ENCODE data around the gene MMP11.
A peak's percentile ranks its signal among the peaks of the same experiment; 100 is the strongest.

The MMP11 gene

GRCh38 chr22:23793326-23793725 is 20.7 kb downstream of the MMP11 start:
- peak overlapping the region; percentile 20 for H3K4me3 ChIP-seq (ENCODE audit: low read depth, low read length)
- H3K18ac ChIP-seq (ENCODE audit: low read length) = no peak overlapping the region
- no peaks in the 10 kb centered on the region for H3K27me3 ChIP-seq (ENCODE audit: insufficient read depth, low read length)
- no peak overlapping the region for H3K4ac ChIP-seq (ENCODE audit: low read depth, low read length)
- no peaks in the 10 kb centered on the region for H3K4me1 ChIP-seq (ENCODE audit: control insufficient read depth in 1 of 2, insufficient read depth in 2 of 2, low read length in 2 of 2)
- H3K9me3 ChIP-seq (ENCODE audit: insufficient read depth, low read depth, low read length) = no peaks in the 10 kb centered on the region
- H3K23ac ChIP-seq (ENCODE audit: low read length) = no peak overlapping the region
- no peaks in the 10 kb centered on the region for H3K79me2 ChIP-seq (ENCODE audit: control insufficient read depth, insufficient read depth, low read length, poor library complexity)
- H3K27ac ChIP-seq (ENCODE audit: low read depth, low read length) = no peak overlapping the region
- no CpG with 5 or more reads among the region's 8 CpGs for WGBS (ENCODE audit: extremely low coverage, insufficient coverage, insufficient read length)
- no peak overlapping the region for H4K91ac ChIP-seq (ENCODE audit: low read depth, low read length)
- DNase-seq = peak in 1 of 2 donors; percentile 45
- no peak overlapping the region for H2AFZ ChIP-seq (ENCODE audit: insufficient read depth, low read length, poor library complexity)
- H2AK5ac ChIP-seq (ENCODE audit: low read length) = no peak overlapping the region
- no peak overlapping the region for H3K4me2 ChIP-seq (ENCODE audit: low read length)
- H3K79me1 ChIP-seq (ENCODE audit: low read length) = no peaks in the 10 kb centered on the region
- H4K8ac ChIP-seq (ENCODE audit: low read depth, low read length) = no peak overlapping the region
- no peak overlapping the region for H3K14ac ChIP-seq (ENCODE audit: low read length)
- no peak overlapping the region for H2BK5ac ChIP-seq (ENCODE audit: low read depth, low read length, poor library complexity)
- H2BK120ac ChIP-seq (ENCODE audit: insufficient read depth, low read length, poor library complexity) = no peak overlapping the region
- no peak overlapping the region for H2BK12ac ChIP-seq (ENCODE audit: low read length)
- peaks cover 50 to 54% of the 10 kb centered on the region in 2 experiments for H3K36me3 ChIP-seq (ENCODE audit: control insufficient read depth in 1 of 2, insufficient read depth in 2 of 2, low read length in 2 of 2)
- no peak overlapping the region for H4K12ac ChIP-seq (ENCODE audit: low read depth, low read length)
- H3K9ac ChIP-seq (ENCODE audit: low read length) = peak overlapping the region; percentile 3

GRCh38 chr22:23796461-23796860 is 23.8 kb downstream of the MMP11 start:
- no peak for DNase-seq

GRCh38 chr22:23800297-23801237 is 27.9 kb downstream of the MMP11 start:
- no peak overlapping the region for H3K9ac ChIP-seq (ENCODE audit: low read length)
- no peak overlapping the region for H3K23ac ChIP-seq (ENCODE audit: low read length)
- no peak overlapping the region for H3K4me2 ChIP-seq (ENCODE audit: low read length)
- no peak overlapping the region for H2AK5ac ChIP-seq (ENCODE audit: low read length)
- peak overlapping the region; percentile 6 for H4K12ac ChIP-seq (ENCODE audit: low read depth, low read length)
- no peak for DNase-seq
- no peak overlapping the region for H4K91ac ChIP-seq (ENCODE audit: low read depth, low read length)
- no peak overlapping the region for H3K4ac ChIP-seq (ENCODE audit: low read depth, low read length)
- H2BK120ac ChIP-seq (ENCODE audit: insufficient read depth, low read length, poor library complexity) = no peak overlapping the region
- no peak overlapping the region for H2BK5ac ChIP-seq (ENCODE audit: low read depth, low read length, poor library complexity)
- no peak overlapping the region for H3K14ac ChIP-seq (ENCODE audit: low read length)
- H3K79me1 ChIP-seq (ENCODE audit: low read length) = no peaks in the 10 kb centered on the region
- H4K8ac ChIP-seq (ENCODE audit: low read depth, low read length) = no peak overlapping the region
- H2BK12ac ChIP-seq (ENCODE audit: low read length) = no peak overlapping the region
- no peak overlapping the region for H3K27ac ChIP-seq (ENCODE audit: low read depth, low read length)
- H2AFZ ChIP-seq (ENCODE audit: insufficient read depth, low read length, poor library complexity) = no peak overlapping the region
- no peak overlapping the region for H3K4me3 ChIP-seq (ENCODE audit: low read depth, low read length)
- H3K79me2 ChIP-seq (ENCODE audit: control insufficient read depth, insufficient read depth, low read length, poor library complexity) = no peaks in the 10 kb centered on the region
- no peaks in the 10 kb centered on the region for H3K4me1 ChIP-seq (ENCODE audit: control insufficient read depth in 1 of 2, insufficient read depth in 2 of 2, low read length in 2 of 2)
- no peaks in the 10 kb centered on the region for H3K27me3 ChIP-seq (ENCODE audit: insufficient read depth, low read length)
- H3K36me3 ChIP-seq (ENCODE audit: control insufficient read depth in 1 of 2, insufficient read depth in 2 of 2, low read length in 2 of 2) = peaks cover 62 to 74% of the 10 kb centered on the region in 2 experiments
- no CpG with 5 or more reads among the region's 18 CpGs for WGBS (ENCODE audit: extremely low coverage, insufficient coverage, insufficient read length)
- H3K18ac ChIP-seq (ENCODE audit: low read length) = no peak overlapping the region
- peaks cover 1% of the 10 kb centered on the region for H3K9me3 ChIP-seq (ENCODE audit: insufficient read depth, low read depth, low read length)

More at GRCh38 chr22:23796461-23796860, 23.8 kb downstream of the MMP11 start:
- Histone ChIP-seq H4K8ac (ENCODE audit: low read depth, low read length) (no peak overlapping the region), H4K91ac (ENCODE audit: low read depth, low read length) (no peak overlapping the region), H2BK12ac (ENCODE audit: low read length) (no peak overlapping the region), H2BK120ac (ENCODE audit: insufficient read depth, low read length, poor library complexity) (no peak overlapping the region), H3K79me1 (ENCODE audit: low read length) (no peaks in the 10 kb centered on the region), H3K18ac (ENCODE audit: low read length) (no peak overlapping the region), H2AFZ (ENCODE audit: insufficient read depth, low read length, poor library complexity) (no peak overlapping the region), H3K4ac (ENCODE audit: low read depth, low read length) (no peak overlapping the region), H3K23ac (ENCODE audit: low read length) (no peak overlapping the region), H3K14ac (ENCODE audit: low read length) (no peak overlapping the region), H3K9me3 (ENCODE audit: insufficient read depth, low read depth, low read length) (peaks cover under 1% of the 10 kb centered on the region), H2AK5ac (ENCODE audit: low read length) (no peak overlapping the region), H3K27ac (ENCODE audit: low read depth, low read length) (no peak overlapping the region), H3K4me1 (ENCODE audit: control insufficient read depth in 1 of 2, insufficient read depth in 2 of 2, low read length in 2 of 2) (no peaks in the 10 kb centered on the region), H3K4me3 (ENCODE audit: low read depth, low read length) (no peak overlapping the region), H4K12ac (ENCODE audit: low read depth, low read length) (no peak overlapping the region), H3K4me2 (ENCODE audit: low read length) (no peak overlapping the region), H3K27me3 (ENCODE audit: insufficient read depth, low read length) (no peaks in the 10 kb centered on the region), H3K79me2 (ENCODE audit: control insufficient read depth, insufficient read depth, low read length, poor library complexity) (no peaks in the 10 kb centered on the region), H2BK5ac (ENCODE audit: low read depth, low read length, poor library complexity) (no peak overlapping the region), H3K36me3 (ENCODE audit: control insufficient read depth in 1 of 2, insufficient read depth in 2 of 2, low read length in 2 of 2) (peaks cover 64 to 73% of the 10 kb centered on the region in 2 experiments), H3K9ac (ENCODE audit: low read length) (no peak overlapping the region)
- WGBS (ENCODE audit: extremely low coverage, insufficient coverage, insufficient read length) = no CpG with 5 or more reads among the region's 5 CpGs

GRCh38 chr22:23801238-23801821 is 28.7 kb downstream of the MMP11 start:
- H3K27me3 ChIP-seq (ENCODE audit: insufficient read depth, low read length) = no peaks in the 10 kb centered on the region
- H3K27ac ChIP-seq (ENCODE audit: low read depth, low read length) = no peak overlapping the region
- H3K14ac ChIP-seq (ENCODE audit: low read length) = no peak overlapping the region
- no peaks in the 10 kb centered on the region for H3K4me1 ChIP-seq (ENCODE audit: control insufficient read depth in 1 of 2, insufficient read depth in 2 of 2, low read length in 2 of 2)
- no peaks in the 10 kb centered on the region for H3K79me1 ChIP-seq (ENCODE audit: low read length)
- no peak overlapping the region for H3K23ac ChIP-seq (ENCODE audit: low read length)
- H2BK12ac ChIP-seq (ENCODE audit: low read length) = no peak overlapping the region
- H3K9ac ChIP-seq (ENCODE audit: low read length) = no peak overlapping the region
- no peak overlapping the region for H3K4me2 ChIP-seq (ENCODE audit: low read length)
- no CpG with 5 or more reads among the region's 11 CpGs for WGBS (ENCODE audit: extremely low coverage, insufficient coverage, insufficient read length)
- no peak overlapping the region for H4K91ac ChIP-seq (ENCODE audit: low read depth, low read length)
- H2AK5ac ChIP-seq (ENCODE audit: low read length) = no peak overlapping the region
- H3K4me3 ChIP-seq (ENCODE audit: low read depth, low read length) = no peak overlapping the region
- H3K79me2 ChIP-seq (ENCODE audit: control insufficient read depth, insufficient read depth, low read length, poor library complexity) = no peaks in the 10 kb centered on the region
- H3K4ac ChIP-seq (ENCODE audit: low read depth, low read length) = no peak overlapping the region
- no peak overlapping the region for H4K8ac ChIP-seq (ENCODE audit: low read depth, low read length)
- no peak overlapping the region for H2BK120ac ChIP-seq (ENCODE audit: insufficient read depth, low read length, poor library complexity)
- peaks cover 64 to 75% of the 10 kb centered on the region in 2 experiments for H3K36me3 ChIP-seq (ENCODE audit: control insufficient read depth in 1 of 2, insufficient read depth in 2 of 2, low read length in 2 of 2)
- H3K9me3 ChIP-seq (ENCODE audit: insufficient read depth, low read depth, low read length) = peaks cover 1% of the 10 kb centered on the region
- DNase-seq = no peak
- H3K18ac ChIP-seq (ENCODE audit: low read length) = no peak overlapping the region
- H2BK5ac ChIP-seq (ENCODE audit: low read depth, low read length, poor library complexity) = no peak overlapping the region
- H2AFZ ChIP-seq (ENCODE audit: insufficient read depth, low read length, poor library complexity) = no peak overlapping the region
- H4K12ac ChIP-seq (ENCODE audit: low read depth, low read length) = no peak overlapping the region

Measured in trophoblast cell (in vitro differentiated cells and primary cell).